HepG2 (cell line): ENCODE data around the gene KIF25. TPM values are rescaled to one million over a fixed set of nuclear protein-coding genes. Genes with fewer than 3 reads are reported as not detected.
A peak's percentile ranks its signal among the peaks of the same experiment; 100 is the strongest.

Experiments used
- ATAC-seq: fragments of 200-7000 bp; cut with Tn5 transposase; 3 replicates; pipeline ENCODE4 v1.9.1; 2020; ENCODE audit warnings: mild to moderate bottlenecking, moderate library complexity
- BruUV-seq: library from RNA; stranded (reverse); fragments of 400-500 nt; replicated peaks from 2 replicates; lab custom pipeline; 2021; lab: Mats Ljungman, UMichigan
- CTCF ChIA-PET: fragments of 300-600 bp; formaldehyde crosslinking; extraction: SDS; loops from one replicate; lab custom pipeline; 2021; ENCODE audit warnings: low total read pairs, inconsistent platforms, low intra/inter-chr PET ratio; lab: Yijun Ruan, JAX
- POLR2A ChIA-PET: fragments of 350-600 bp; sonication (Branson Sonifier 250); formaldehyde crosslinking; loops from one replicate; lab custom pipeline; 2020; ENCODE audit warnings: antibody characterized with exemption, inconsistent platforms; lab: Yijun Ruan, JAX
- DNase-seq: peaks from one replicate; pipeline ENCODE4 v3.0.0-alpha.2; 2015; ENCODE audit warnings: low spot score
- FAIRE-seq: peaks from 3 replicates; lab custom pipeline; 2011; peaks lifted over from hg19 to GRCh38; lab: Jason Lieb, UNC
- H2AFZ ChIP-seq: one replicate; pipeline ENCODE4 v1.6.1; 2011; ENCODE audit warnings: low read length, inconsistent platforms
- H3K27ac ChIP-seq: fragments of 300-600 bp; 3 replicates; pipeline ENCODE4 v1.8.0; 2011; ENCODE audit warnings: mixed run types, mild to moderate bottlenecking, mixed read lengths, low read length, inconsistent platforms; ENCODE audit not compliant: insufficient read depth; ENCODE audit errors: extremely low read length
- H3K27me3 ChIP-seq, 2 experiments: fragments of 200-600 bp in 1 of 2; 2 replicates in 1 of 2; 3 replicates in 1 of 2; pipeline versions ENCODE4 v1.6.0 to v1.8.0; 2011; ENCODE audit warnings: low read length in 2 of 2, mild to moderate bottlenecking in 2 of 2, moderate library complexity in 2 of 2, inconsistent platforms in 1 of 2; ENCODE audit not compliant: insufficient read depth in 2 of 2, control insufficient read depth in 1 of 2
- H3K36me3 ChIP-seq, 2 experiments: fragments of 200-600 bp in 1 of 2; replicated peaks in 1 of 2; 2 replicates in 1 of 2; 3 replicates in 1 of 2; pipeline versions ENCODE4 v1.5.1 to v1.8.0; 2011; ENCODE audit warnings: low read length in 2 of 2, inconsistent platforms in 1 of 2; ENCODE audit not compliant: insufficient read depth in 2 of 2, control insufficient read depth in 1 of 2
- H3K4me1 ChIP-seq: 2 replicates; pipeline ENCODE4 v1.5.1; 2012; ENCODE audit warnings: low read length, inconsistent platforms; ENCODE audit not compliant: insufficient read depth
- H3K4me2 ChIP-seq: 2 replicates; pipeline ENCODE4 v1.6.0; 2011; ENCODE audit warnings: low read depth, low read length, inconsistent platforms
- H3K4me3 ChIP-seq, 3 experiments: fragments of 200-600 bp in 1 of 3; sonication (generic), shearing (Covaris generic) in 1 of 3; replicated peaks in 1 of 3; 2 replicates each; pipeline ENCODE4 v1.5.1; 2011 to 2016; ENCODE audit warnings: low read length in 3 of 3, inconsistent platforms in 2 of 3, low read depth in 2 of 3, mild to moderate bottlenecking in 2 of 3, control low read depth in 1 of 3, mixed read lengths in 1 of 3; ENCODE audit not compliant: insufficient read depth in 1 of 3
- H3K79me2 ChIP-seq: one replicate; pipeline ENCODE4 v1.6.1; 2011; ENCODE audit warnings: low read length, inconsistent platforms; ENCODE audit not compliant: insufficient read depth
- H3K9ac ChIP-seq: 2 replicates; pipeline ENCODE4 v1.6.0; 2011; ENCODE audit warnings: mild to moderate bottlenecking, low read depth, low read length, inconsistent platforms; ENCODE audit not compliant: insufficient read depth
- H3K9me3 ChIP-seq: 2 replicates; pipeline ENCODE4 v1.5.1; 2012; ENCODE audit warnings: mild to moderate bottlenecking, low read length
- H4K20me1 ChIP-seq: 2 replicates; pipeline ENCODE4 v1.6.0; 2011; ENCODE audit warnings: inconsistent platforms, mild to moderate bottlenecking, low read length, moderate library complexity; ENCODE audit not compliant: insufficient read depth
- BCLAF1 ChIP-seq: fragments of 450-650 bp; IDR thresholded peaks from 2 replicates; pipeline ENCODE4 v1.6.1; 2017; ENCODE audit warnings: mild to moderate bottlenecking
- EZH2 ChIP-seq: conservative IDR thresholded peaks from 2 replicates; pipeline ENCODE4 v1.6.1; 2012; ENCODE audit warnings: mild to moderate bottlenecking, low read depth, low read length, moderate library complexity
- KLF6 ChIP-seq: IDR thresholded peaks from 2 replicates; pipeline ENCODE4 v1.8.0; 2016; ENCODE audit warnings: missing biosample characterization, missing genetic modification reagents
- MAX ChIP-seq: IDR thresholded peaks from 2 replicates; pipeline ENCODE4 v1.6.1; 2012; ENCODE audit warnings: inconsistent platforms
- MAZ ChIP-seq, 2 experiments: sonication (generic) in 1 of 2; formaldehyde crosslinking in 1 of 2; IDR thresholded peaks; 2 replicates each; pipeline versions ENCODE4 v1.5.0 to v1.6.1; 2012 to 2020; ENCODE audit warnings: low read depth in 2 of 2, mild to moderate bottlenecking in 2 of 2, borderline replicate concordance in 1 of 2, improper control_type of control experiment in 1 of 2, low read length in 1 of 2, missing genetic modification reagents in 1 of 2, moderate library complexity in 1 of 2
- NFATC3 ChIP-seq: sonication (generic); formaldehyde crosslinking; IDR thresholded peaks from 2 replicates; pipeline ENCODE4 v1.5.1; 2020; ENCODE audit warnings: mild to moderate bottlenecking, missing genetic modification reagents
- POLR2AphosphoS2 ChIP-seq: IDR thresholded peaks from 2 replicates; pipeline ENCODE4 v1.6.1; 2011; ENCODE audit warnings: low read depth, low read length, improper control_type of control experiment
- PPARG ChIP-seq: conservative IDR thresholded peaks from 2 replicates; pipeline ENCODE4 v1.6.1; 2016; ENCODE audit warnings: missing biosample characterization, missing genetic modification reagents
- TEAD3 ChIP-seq: optimal IDR thresholded peaks from 2 replicates; pipeline ENCODE3; 2016; ENCODE audit warnings: borderline replicate concordance
- ZFP91 ChIP-seq: sonication (generic); formaldehyde crosslinking; IDR thresholded peaks from 2 replicates; pipeline ENCODE4 v1.9.0; 2022; ENCODE audit warnings: missing genetic modification reagents, mild to moderate bottlenecking, borderline replicate concordance
- ZNF281 ChIP-seq: sonication (generic); formaldehyde crosslinking; IDR thresholded peaks from 2 replicates; pipeline ENCODE4 v1.4.0; 2020; ENCODE audit warnings: missing genetic modification reagents, borderline replicate concordance
- ZNF891 ChIP-seq: sonication (generic); formaldehyde crosslinking; IDR thresholded peaks from 2 replicates; pipeline ENCODE4 v1.5.0; 2020; ENCODE audit warnings: mild to moderate bottlenecking, missing genetic modification reagents
- WGBS: methylation state at CpG from one replicate; pipeline ENCODE4 v1.1.6; 2017; ENCODE audit warnings: low lambda C conversion rate; 5-methylcytosine and 5-hydroxymethylcytosine counted together
- in situ Hi-C: cut with HindIII; loops from 2 replicates; pipeline ENCODE4 v1.10.0; 2017; ENCODE audit warnings: low pct_unique_long_range_greater_than_20kb; ENCODE audit not compliant: extremely low pct_ligation_motif_present
- intact Hi-C: fragments of 100-400 bp; cut with micrococcal nuclease; formaldehyde crosslinking; loops from one replicate; pipeline ENCODE4 v1.10.0; 2022; ENCODE audit not compliant: unreplicated experiment
- polyA plus RNA-seq, 8 experiments: library from polyadenylated mRNA; depleted of rRNA in 3 of 8; stranded (reverse) in 7 of 8; unstranded in 1 of 8; fragments of >200 nt; fragmentation: Illumina TruSeq in 4 of 8; extraction: Trizol in 4 of 8; gene quantifications; 2 replicates each; pipeline versions ENCODE4 v1.2.1 to v1.2.3, GENCODE V29; 2011 to 2016; ENCODE audit warnings: low read depth in 4 of 8, missing spikeins in 1 of 8, mixed read lengths in 1 of 8; ENCODE audit not compliant: insufficient read depth in 1 of 8
- total RNA-seq, 5 experiments: library from RNA; depleted of rRNA; stranded (reverse); fragments of >200 nt; fragmentation: Illumina TruSeq; extraction: Trizol; gene quantifications; 2 replicates each; pipeline ENCODE4 v1.2.3, GENCODE V29; 2016; ENCODE audit warnings: low read depth in 1 of 5

Gene KIF25
- total and polyA plus RNA-seq, 2 of the 13 experiments (the other 11 are each of a cell fraction or from before 2014, with no cell fraction given): not detected

GRCh38 chr6:168078943-168079405 is 81.5 kb downstream of the KIF25 start, which contains the start of gene FRMD1 (continued):
- peak; percentile 32; the same call in 1 of the 2 replicates for TF ChIP-seq ZFP91 (CRISPR knock-in tag)
- TF ChIP-seq KLF6: no peak
- TF ChIP-seq MAX: 0 out of 2 replicates have a peak, but pooled peaks have one; percentile 47
- TF ChIP-seq TEAD3 (CRISPR knock-in tag): peak; percentile 93
- TF ChIP-seq EZH2: 0 out of 2 replicates have a peak, but pooled peaks have one; percentile 56
- TF ChIP-seq PPARG (CRISPR knock-in tag): no peak
- TF ChIP-seq, all 625 proteins: peak for 27

GRCh38 chr6:168080393-168081077 is 83.1 kb downstream of the KIF25 start:
- ATAC-seq: no peak
- no peak for FAIRE-seq
- Histone ChIP-seq H3K4me3 (no peak overlapping the region), H3K9me3 (no peaks in the 10 kb centered on the region), H3K4me2 (no peak overlapping the region)
- DNase-seq: no peak
- TF ChIP-seq POLR2AphosphoS2 (no peak), ZNF891 (CRISPR knock-in tag) (no peak), ZNF281 (CRISPR knock-in tag) (no peak), BCLAF1 (no peak), NFATC3 (no peak), MAZ (IDR thresholded peaks at IDR 0.05; ENCODE audit: borderline replicate concordance, low read depth, low read length) (no peak), MAZ (CRISPR knock-in tag; IDR thresholded peaks at IDR 0.05; ENCODE audit: low read depth) (no peak)
- TF ChIP-seq, all 625 proteins: peak for 0
- in situ Hi-C loops: no loop called here
- intact Hi-C loops: no loop called here
- Histone ChIP-seq H3K4me1 (peaks cover 14% of the 10 kb centered on the region), H3K27me3 (peaks cover 11 to 65% of the 10 kb centered on the region in 2 experiments), H3K9ac (no peak overlapping the region), H3K27ac (no peak overlapping the region), H3K36me3 (no peaks in the 10 kb centered on the region), H4K20me1 (no peaks in the 10 kb centered on the region), H3K79me2 (no peaks in the 10 kb centered on the region), H2AFZ (no peak overlapping the region)
- no TSS peak for BruUV-seq
- CTCF ChIA-PET: no interaction called here
- POLR2A ChIA-PET: no interaction called here
- WGBS: 65% methylated on average over 24 of the region's 24 CpGs
